ELF-1 (cell line): Measurements from ENCODE around the gene JSRP1.
A peak's percentile ranks its signal among the peaks of the same experiment; 100 is the strongest.

ENCODE experiments used
- DNase-seq: peaks from one replicate; pipeline ENCODE4 v3.0.0-alpha.2; 2016; ENCODE audit warnings: low read depth, low spot score

JSRP1 gene

DNA sequence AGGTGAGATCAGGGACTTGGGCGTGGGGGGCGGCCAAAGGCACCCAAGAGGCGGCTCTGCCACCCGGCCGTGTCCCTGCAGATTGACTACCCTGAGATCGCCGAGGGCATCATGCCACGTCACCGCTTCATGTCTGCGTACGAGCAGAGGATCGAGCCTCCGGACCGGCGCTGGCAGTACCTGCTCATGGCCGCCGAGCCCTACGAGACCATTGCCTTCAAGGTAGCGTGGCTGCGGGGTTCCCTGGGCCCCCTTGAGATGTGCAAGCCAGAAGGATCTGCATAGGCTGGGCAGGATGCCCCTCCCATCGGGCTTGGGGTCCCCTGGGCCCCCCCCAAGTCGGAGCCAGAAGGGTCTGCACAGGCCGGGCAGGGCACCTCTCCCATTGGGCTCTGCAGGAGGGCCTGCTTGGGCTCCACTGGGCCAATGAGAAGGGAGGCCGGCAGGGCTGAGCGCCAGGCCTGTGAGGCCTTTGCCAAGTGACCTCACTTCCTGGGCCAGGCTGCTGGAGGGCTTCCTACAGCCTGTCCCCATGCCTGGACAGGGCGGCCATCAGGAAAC lies 9.3 kb downstream of the JSRP1 start:
- DNase-seq = no peak

DNA sequence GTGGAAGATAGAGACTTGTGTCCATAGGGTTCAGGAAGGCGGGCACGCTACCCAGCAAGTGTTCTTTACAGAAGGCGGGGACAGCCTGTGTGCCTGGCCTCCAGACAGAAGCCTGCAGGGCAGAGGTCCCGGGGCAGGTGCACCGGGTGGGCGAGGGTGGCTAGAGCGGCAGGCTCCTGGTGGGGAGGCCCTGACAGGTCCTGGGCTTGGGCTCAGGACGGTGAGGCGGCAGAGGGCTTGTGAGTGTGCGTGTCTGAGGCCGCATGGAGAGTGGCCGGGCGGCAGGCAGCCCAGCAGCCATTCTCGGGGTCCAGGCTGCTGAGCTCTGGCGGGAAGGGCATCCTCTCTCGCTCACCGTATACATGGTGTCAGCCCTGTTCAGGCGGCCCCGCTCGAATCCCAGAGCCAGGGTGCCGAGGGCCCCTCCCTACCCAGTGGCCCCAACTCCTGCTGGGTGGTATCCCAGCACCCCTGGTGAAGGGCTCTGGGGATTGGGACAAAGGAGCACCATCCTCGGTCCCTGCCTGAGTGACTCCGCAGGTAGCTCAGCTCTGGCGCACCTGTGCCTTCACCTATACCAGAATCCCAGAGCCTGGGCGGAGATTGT lies 10.1 kb downstream of the JSRP1 start:
- no peak for DNase-seq

DNA sequence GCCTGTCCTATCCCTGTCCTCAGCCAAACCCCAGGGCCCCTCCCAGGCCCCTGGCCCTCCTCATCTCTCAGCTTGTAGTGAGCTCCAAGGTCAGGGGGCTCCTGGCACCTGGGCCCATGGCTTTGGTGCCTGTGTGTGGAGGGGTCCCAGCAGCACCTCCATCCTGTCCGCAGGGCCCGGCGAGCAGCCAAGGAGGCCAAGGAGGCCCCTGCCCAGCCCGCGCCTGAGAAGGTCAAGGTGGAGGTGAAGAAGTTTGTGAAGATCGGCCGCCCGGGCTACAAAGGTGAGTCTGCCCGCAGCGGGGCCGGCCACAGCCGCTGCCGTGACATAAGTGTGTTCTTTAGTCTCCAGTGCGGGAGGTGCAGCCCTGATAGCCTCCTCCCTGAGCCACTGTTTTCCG lies 10.9 kb downstream of the JSRP1 start:
- no peak for DNase-seq

DNA sequence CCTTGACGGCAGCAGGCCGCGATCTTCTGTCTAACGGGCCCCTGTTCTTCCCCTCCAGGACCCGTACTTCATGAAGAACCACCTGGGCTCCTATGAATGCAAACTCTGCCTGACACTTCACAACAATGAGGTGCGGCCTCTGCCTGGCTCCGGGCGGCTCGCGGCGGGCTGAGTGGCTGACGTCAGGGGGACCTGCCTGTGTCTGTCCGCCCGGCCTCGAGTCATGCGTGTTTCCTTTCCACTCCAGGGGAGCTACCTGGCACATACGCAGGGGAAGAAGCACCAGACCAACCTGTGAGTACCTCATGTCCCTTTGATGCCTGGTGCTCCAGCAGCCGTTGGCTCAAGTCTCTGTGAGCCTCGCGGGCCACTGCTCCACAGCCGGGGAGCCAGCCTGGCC lies 11.7 kb downstream of the JSRP1 start:
- no peak for DNase-seq

DNA sequence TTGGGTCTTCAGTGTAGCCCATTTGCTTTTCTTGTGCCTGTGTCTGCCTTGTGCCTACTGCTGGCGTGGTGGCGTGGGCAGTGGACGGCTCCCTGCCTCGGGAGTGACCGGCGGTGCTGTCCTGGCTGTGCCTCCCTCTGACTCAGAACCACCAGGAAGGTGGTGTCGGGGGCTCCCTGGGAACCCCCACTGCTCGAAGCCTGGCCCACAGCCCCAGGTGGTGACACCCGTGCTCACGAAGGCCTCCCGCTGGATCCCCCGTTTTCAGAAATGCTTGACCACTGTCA lies 12.1 kb downstream of the JSRP1 start:
- no peak for DNase-seq

DNA sequence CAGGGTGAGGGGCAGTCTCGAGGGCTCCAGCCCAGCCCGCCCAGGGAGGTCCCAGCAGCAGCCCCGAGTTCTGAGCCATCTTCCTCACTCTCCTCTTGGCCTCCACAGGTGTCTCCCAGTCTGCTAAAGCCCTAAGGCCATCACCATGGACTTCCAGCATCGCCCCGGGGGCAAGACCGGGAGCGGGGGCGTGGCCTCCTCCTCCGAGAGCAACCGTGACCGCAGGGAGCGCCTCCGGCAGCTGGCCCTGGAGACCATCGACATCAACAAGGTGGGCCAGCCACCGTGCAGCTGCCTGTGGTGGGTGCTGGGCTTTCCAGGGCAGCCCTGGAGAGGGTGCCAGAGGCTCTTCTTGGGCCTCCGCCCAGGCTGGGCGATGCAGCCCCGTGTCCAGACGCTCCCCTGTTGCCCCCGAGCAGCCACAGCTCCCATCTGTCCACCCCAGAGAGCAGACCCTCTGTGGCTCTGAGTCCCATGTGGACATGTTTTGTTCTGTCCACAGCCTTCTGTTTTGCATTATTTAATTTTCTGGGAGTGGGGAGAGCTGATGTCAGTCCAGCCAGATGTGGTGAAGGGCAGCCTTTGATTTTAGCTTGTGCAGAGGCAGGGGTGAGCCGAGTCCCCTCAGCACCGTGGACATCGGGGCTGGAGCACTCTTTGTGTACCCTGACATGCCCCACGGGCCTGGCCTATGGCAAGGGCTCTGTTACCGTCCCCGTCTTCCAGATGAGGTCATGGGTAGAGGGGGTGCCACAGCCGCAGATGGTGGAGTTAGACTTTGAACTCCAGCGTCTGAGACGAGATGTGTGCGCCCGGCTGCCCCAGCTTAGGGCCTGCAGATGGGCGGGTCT lies 12.7 kb downstream of the JSRP1 start:
- DNase-seq = no peak

DNA sequence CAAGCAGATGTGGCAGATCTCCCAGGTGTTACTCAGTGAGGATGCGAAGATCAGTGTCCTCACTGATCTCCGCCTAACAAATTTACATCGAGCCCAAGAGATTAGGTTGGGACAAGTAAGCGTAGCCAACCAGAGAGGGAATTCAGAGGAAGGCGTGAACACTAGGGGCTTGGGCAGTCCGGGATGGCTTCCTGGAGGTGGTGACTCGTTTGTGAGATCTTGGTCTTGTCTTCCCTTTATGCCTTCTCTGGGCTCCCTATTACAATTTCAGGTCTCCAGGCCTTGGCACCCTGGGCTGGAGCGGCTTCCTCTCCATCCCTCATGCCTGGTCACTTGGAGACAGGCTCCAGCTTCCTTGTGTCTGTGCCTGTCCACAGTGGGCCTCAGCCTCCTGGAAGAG lies 13.4 kb downstream of the JSRP1 start:
- DNase-seq = no peak

DNA sequence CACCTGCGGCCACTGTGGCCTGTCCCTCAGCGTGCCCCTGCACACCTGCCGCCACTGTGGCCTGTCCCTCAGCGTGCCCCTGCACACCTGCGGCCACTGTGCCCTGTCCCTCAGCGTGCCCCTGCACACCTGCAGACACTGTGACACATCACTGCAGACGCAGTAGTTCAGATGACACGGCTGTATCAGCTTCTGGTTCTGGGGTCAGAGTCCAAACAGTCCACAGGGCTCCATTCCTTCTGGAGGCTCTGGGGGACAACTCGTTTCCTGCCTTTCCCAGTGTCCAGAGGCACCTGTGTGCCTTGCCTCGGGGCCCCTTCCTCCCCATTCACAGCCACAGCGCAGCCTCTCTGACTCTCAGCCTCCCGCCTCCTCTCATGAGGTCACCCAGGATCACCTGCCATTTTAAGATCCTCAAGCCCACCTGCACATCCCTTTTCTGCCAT lies 14.1 kb downstream of the JSRP1 start:
- no peak for DNase-seq

DNA sequence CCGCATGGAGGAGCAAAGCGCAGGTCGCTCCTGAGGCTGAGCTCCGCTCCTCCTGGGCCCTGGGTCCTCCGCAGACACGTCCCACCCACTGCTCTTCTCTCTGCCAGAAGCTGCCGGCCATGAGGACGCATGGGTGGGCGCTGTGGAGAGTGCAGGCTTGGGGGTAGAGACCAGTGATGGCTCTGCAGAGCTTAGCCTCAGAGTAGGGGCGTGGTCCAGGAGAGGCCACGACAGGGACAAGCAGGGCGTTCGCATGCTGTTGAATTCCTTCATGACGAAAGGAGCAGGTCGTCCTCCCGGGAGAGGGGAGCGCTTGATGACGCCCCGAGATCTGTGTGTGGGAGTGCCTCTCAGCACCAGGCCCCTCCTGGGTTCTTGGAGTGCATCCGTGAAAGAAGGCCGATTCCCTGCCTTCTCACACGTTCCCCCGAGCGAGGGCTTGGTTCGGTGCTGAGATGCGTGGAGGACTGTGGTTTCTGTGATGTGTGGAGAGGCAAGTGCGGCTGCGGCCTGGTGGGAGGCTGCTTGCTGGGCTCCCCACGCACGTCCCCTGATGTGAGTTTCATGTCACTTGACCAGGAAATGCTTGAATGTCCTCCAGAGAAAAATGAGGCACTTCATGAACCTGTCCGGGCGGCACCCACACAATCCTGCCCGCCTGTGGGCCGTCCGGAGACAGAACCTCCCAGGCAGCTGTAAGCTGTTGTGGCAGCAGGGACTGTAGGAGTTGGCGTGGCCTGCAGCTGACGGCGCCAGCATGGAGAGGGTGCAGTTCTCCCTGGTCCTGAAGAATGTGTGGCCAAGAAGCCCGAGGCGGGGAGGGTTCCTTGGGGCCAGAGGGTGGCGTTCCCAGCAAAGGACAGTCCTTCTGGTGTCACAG lies 15.1 kb downstream of the JSRP1 start:
- no peak for DNase-seq

DNA sequence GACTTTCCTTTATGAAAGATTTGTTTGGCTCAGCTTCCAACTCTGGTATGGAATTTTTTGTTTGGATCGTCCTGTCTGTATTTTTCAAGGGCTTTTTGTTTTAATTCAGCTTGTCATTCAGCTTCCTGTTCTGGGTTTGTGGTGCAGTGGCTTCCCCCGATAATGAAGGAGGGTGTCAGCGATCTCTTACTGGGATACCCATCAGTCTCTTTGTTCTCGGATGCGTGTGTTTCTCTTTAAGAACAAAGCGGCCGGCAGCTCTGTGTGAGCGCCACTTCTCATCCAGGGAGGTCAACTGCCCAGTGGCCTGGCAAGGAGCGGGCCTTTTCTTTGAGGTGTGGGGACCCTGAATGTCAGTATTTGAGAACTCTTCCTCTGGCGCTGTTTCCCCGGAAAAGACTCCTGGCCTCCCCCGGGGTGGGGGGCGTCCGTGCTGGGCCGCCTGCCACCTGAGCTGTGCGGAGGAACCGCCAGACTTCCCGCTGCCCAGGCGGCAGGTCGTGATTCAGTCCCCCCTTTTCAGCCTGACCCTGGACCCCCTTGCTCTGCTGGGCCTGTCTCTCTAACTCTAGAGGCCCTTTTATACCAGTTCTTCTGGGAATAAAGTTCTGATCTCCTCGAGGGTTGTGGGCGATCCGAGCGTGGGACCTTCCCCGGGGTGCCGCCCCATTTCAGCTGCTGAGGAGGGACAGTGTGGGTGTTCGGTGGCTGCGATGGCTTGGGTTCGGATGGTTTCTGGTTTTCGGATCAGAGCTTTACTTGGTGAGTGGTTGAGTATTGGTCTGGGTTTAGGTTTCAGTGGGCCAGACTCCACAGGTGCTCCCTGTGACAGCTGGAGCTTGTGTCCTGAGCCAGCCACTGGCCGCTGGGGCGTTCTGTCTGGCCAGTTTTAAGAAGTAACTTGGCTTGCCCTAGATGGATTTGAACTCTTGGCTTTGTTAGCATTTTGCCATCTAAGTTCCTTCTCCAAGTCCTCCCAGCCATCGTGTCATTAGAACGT lies 16.1 kb downstream of the JSRP1 start:
- DNase-seq = peak; percentile 54

DNA sequence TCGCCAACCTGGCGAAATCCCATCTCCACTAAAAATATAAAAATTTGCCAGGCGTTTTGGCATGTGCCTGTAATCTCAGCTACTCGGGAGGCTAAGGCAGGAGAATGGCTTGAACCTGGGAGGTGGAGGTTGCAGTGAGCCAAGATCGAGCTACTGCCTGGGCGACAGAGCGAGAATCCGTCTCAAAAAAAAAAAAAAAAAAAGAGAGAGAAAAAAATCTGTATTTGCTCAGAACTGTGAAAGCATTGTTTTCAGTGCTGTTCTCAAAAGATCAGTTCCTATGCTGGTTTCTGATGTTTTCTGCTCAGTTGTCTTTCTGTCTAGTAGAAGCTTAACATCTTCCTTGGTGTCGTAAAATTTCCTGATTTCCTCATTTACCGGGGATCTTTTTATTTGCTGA lies 17.0 kb downstream of the JSRP1 start:
- no peak for DNase-seq

DNA sequence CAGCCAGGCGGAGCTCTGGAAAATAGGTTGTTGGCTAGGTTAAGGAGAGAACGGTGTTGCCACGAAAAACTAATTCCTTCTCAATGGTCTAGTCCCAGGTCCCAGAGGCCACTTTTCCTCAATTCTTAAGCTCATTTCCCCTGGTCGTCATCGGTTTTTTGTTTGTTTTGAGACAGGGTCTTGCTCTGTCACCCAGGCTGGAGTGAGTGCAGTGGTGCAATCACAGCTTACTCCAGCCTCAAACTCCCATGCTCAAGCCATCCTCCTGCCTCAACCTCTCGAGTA lies 18.4 kb downstream of the JSRP1 start:
- DNase-seq = no peak

DNA sequence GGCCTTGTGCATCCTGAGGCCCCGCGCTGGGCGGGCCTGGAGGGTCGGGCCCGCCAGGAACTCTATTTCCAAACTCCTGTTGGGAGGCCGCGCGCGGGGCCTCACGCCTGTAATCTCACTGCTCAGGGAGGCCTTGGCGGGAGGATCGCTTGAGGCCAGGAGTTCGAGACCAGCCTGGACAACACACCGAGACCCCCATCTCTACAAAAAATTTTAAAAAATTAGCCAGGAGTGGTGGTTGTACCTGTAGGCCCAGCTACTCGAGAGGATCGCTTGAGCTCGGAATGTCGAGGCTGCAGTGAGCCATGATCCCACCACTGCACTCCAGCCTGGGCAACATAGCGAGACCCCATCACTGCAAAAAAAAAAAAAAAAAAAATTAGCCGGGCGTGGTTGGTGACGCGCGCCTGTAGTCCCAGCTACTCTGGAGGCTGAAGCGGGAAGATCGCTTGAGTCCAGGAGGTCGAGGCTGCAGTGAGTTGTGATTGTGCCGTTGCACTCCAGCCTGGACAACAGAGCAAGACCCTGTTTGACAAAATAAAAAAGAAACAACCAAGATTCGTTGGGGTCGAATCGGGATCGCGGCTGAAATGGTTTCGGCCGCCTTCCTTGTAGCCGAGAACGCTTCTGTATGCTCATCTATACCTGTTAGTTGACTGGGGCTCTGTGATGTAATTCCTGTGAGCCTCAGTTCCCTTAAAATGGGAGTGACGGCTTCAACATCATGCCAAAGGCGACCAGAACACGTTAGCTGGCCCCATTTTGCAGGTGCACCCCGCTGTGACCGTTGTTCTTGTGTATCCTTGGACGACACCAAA lies 19.0 kb downstream of the JSRP1 start:
- peak; percentile 42 for DNase-seq

DNA sequence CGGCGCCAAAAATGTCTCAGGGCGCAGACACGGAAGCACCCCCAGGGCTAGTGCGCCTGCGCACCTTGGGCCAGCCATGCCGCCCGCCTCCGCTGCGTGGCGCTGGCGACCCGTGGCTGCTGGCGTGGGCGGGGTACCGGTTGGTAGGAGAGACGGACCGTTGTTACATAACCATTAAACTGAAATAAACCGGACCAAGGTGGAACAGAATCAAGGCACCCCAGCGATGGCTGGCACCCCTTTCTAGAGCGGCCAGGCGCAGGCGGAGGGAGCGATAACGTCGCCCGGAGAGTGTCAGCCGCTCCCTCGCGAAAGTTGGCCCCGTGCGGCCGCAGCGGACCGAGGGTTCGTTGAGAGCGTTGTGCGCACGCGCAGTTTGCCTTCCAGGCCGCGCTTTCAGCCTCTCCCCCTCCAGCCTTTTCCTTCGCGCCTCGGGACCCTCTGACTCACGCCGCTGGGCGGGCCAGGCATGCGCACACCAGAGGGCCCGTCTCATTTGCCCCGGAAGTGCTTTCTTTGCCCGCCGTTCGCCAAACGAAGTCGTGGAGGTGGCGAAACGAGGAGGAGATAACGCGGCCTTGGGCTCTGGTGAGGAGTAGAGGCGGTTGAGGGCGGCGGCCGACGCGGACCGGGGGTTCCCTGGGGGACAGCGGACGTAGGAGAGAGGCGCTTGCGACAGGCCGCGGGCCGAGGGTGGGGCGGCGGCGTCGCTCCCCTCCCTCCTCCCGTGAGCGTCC lies 19.7 kb downstream of the JSRP1 start, which contains the start of the genes PLEKHJ1 and SF3A2:
Gene PLEKHJ1 (minus strand): TSS at position 16 of the 737 bp plus-strand sequence. CDS start 81 bp downstream, outside the sequence.
Gene SF3A2 (plus strand): TSS at position 511 of the 737 bp plus-strand sequence. CDS start 6,595 bp downstream, outside the sequence.
- peak; percentile 99 for DNase-seq

DNA sequence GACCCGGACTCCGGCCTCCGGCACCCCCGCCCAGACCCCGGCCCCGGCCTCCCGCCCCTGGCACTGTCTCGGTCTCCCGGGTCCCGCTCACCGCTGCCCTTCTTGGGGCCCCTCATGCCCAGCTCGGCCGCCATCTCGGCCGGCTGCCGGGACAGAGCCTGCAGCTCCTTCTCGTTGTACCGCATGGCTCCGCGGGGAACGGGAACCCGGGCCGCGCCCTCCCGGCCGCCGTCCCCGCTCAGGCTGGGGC lies 20.2 kb downstream of the JSRP1 start:
- DNase-seq = no peak

DNA sequence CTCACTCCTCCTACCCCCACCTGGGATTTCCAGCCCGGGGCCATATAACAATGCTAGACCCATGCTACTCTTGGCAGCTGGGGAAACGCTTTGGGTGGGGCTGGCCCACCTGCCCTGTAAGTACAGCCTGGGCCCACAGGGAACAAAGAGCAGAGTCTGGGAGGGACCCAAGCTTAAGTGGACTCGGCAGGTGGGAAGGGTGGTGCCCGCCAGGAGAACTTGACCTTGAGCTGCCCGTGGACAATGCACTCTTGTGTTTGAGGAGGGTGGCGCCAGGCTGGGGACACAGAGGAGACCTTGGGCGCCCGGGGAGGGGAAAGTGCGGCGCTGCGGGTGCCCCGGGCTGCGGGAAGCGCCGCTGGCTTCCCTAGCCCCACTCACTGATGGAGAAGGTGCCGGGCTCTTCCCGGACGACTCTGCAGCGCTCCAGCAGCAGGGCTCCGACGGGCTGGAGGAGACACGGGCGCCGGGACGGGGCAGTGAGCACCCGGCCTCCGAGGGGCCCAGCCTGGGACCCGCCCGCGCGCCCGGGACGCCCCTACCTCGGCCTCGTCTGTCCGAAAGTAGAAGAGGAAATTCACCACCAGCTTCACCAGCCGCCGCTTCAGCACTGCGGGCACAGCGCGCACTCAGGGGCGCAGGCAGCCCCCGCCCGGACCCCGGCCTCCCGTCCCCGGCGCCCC lies 20.7 kb downstream of the JSRP1 start:
- peak; percentile 44 for DNase-seq

DNA sequence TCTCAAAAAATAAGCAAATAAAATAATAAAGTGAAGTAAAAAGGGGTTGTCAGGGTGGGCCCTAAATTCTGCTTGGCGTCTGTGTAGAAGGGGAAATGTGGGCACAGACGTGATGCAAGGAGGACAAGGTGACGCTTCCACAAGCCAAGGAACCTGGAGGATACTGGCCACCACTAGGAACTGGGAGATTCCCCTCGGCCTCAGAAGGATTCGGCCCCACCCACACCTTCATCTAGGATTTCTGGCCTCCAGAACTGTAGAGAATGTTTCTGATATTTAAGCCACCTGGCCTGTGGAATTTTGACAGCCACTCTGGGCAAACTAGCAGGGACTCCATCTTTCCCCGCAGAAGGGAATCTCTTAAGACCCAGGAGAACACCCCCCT lies 21.2 kb downstream of the JSRP1 start:
- DNase-seq = no peak

DNA sequence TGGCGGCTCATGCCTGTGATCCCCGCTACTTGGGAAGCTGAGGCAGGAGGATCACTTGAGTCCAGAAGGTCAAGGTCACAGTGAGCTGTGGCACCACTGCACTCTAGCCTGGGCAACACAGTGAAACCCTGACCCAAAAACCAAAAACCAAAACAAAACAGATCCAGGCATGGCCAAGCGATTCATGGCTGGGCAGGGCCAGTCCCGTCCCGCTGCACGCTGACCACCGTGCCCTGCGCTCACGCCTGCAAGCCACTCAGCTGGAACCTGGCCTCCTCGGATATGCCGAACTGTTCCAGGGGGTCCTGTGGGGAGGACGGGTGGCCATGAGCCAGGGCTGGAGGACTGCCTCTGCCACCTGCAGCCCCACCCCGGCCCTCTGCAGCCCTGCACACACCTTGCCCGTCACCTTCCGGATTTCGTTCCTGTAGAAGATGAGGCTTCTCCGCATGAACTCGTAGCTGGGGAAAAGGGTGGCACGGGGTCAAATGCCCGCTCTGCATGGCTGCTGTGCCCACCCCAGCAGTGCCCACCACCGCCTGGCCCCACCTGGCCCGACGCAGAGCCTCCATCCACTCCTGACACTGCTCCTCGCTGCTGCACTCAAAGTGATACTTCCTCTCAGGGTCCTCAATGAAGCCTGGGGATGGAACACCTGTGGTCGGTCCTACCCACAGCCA lies 22.5 kb downstream of the JSRP1 start:
- no peak for DNase-seq
